K562 (cell line): ENCODE data around the gene RBMS1. TPM values are rescaled to one million over a fixed set of nuclear protein-coding genes. Genes with fewer than 3 reads are reported as not detected.

Experiments used
- ATAC-seq: fragments of 200-7000 bp; cut with Tn5 transposase; 3 replicates; pipeline ENCODE4 v1.9.1; 2020; ENCODE audit warnings: moderate library complexity
- BruUV-seq: library from RNA; stranded (reverse); fragments of 400-500 nt; replicated peaks from 2 replicates; lab custom pipeline; 2021; lab: Mats Ljungman, UMichigan
- CTCF ChIA-PET: fragments of 300-600 bp; formaldehyde crosslinking; extraction: SDS; loops from one replicate; lab custom pipeline; 2021; ENCODE audit warnings: low intra/inter-chr PET ratio; lab: Yijun Ruan, JAX
- POLR2A ChIA-PET: fragments of 300-600, 350-650 bp; sonication (Branson Sonifier 250); formaldehyde crosslinking; extraction: SDS; loops from one replicate; lab custom pipeline; 2021; ENCODE audit warnings: antibody characterized with exemption, inconsistent platforms; lab: Yijun Ruan, JAX
- DNase-seq, 4 experiments: peaks; one replicate each; pipeline versions ENCODE4 v3.0.0 to v3.0.0-alpha.2; 2011 to 2018; ENCODE audit warnings: low spot score in 3 of 4, mixed read lengths in 3 of 4; ENCODE audit errors: extremely low read depth in 1 of 4
- FAIRE-seq: peaks from 2 replicates; lab custom pipeline; 2011; peaks lifted over from hg19 to GRCh38; lab: Jason Lieb, UNC
- H2AFZ ChIP-seq: 2 replicates; pipeline ENCODE4 v1.6.0; 2011; ENCODE audit warnings: low read depth, low read length, control low read depth, inconsistent platforms
- H3K27ac ChIP-seq: fragments of 200-600 bp; 3 replicates; pipeline ENCODE4 v1.8.0; 2011; ENCODE audit warnings: low read depth, mild to moderate bottlenecking, control low read depth, inconsistent platforms, low read length, moderate library complexity, mixed read lengths; ENCODE audit errors: extremely low read depth
- H3K27me3 ChIP-seq, 2 experiments: fragments of 300-600 bp in 1 of 2; 2 replicates in 1 of 2; 3 replicates in 1 of 2; pipeline versions ENCODE4 v1.6.0 to v1.8.0; 2011; ENCODE audit warnings: inconsistent platforms in 2 of 2, low read length in 2 of 2, mild to moderate bottlenecking in 1 of 2, mixed read lengths in 1 of 2, moderate library complexity in 1 of 2; ENCODE audit not compliant: control insufficient read depth in 2 of 2, insufficient read depth in 2 of 2
- H3K36me3 ChIP-seq: fragments of 300-600 bp; 3 replicates; pipeline ENCODE4 v1.8.0; 2011; ENCODE audit warnings: mild to moderate bottlenecking, low read length, inconsistent platforms; ENCODE audit not compliant: control insufficient read depth, insufficient read depth
- H3K4me1 ChIP-seq, 2 experiments: fragments of 200-600 bp in 1 of 2; replicated peaks in 1 of 2; 2 replicates in 1 of 2; 3 replicates in 1 of 2; pipeline versions ENCODE4 v1.5.1 to v1.8.0; 2011; ENCODE audit warnings: inconsistent platforms in 2 of 2, low read length in 2 of 2, mild to moderate bottlenecking in 1 of 2, mixed read lengths in 1 of 2, moderate library complexity in 1 of 2; ENCODE audit not compliant: control insufficient read depth in 2 of 2, insufficient read depth in 2 of 2
- H3K4me2 ChIP-seq: 2 replicates; pipeline ENCODE4 v1.6.1; 2011; ENCODE audit warnings: low read length, control low read depth, inconsistent platforms, mixed read lengths; ENCODE audit not compliant: insufficient read depth
- H3K4me3 ChIP-seq: fragments of 200-600 bp; sonication (generic), shearing (Covaris generic); 2 replicates; pipeline ENCODE4 v1.5.1; 2016; ENCODE audit warnings: control low read depth, inconsistent platforms
- H3K79me2 ChIP-seq: fragments of 200-600 bp; 3 replicates; pipeline ENCODE4 v1.8.0; 2011; ENCODE audit warnings: low read length, inconsistent platforms; ENCODE audit not compliant: control insufficient read depth, insufficient read depth
- H3K9ac ChIP-seq, 2 experiments: 2 replicates each; pipeline versions ENCODE4 v1.6.0 to v1.6.1; 2011; ENCODE audit warnings: low read depth in 2 of 2, low read length in 2 of 2, control low read depth in 1 of 2, inconsistent platforms in 1 of 2, mild to moderate bottlenecking in 1 of 2, mixed read lengths in 1 of 2; ENCODE audit not compliant: insufficient read depth in 1 of 2
- H3K9me1 ChIP-seq: one replicate; pipeline ENCODE4 v1.6.0; 2011; ENCODE audit warnings: inconsistent platforms, mild to moderate bottlenecking, low read length, moderate library complexity; ENCODE audit not compliant: control insufficient read depth, insufficient read depth
- H3K9me3 ChIP-seq: replicated peaks from 2 replicates; pipeline ENCODE4 v1.5.1; 2011; ENCODE audit warnings: low read depth, low read length, inconsistent platforms; ENCODE audit not compliant: control insufficient read depth, insufficient read depth
- H4K20me1 ChIP-seq: replicated peaks from 2 replicates; pipeline ENCODE4 v1.6.1; 2011; ENCODE audit warnings: low read length, inconsistent platforms, mixed read lengths; ENCODE audit not compliant: control insufficient read depth, insufficient read depth
- CGGBP1 ChIP-seq: fragments of 250-450 bp; sonication (Bioruptor Pico); IDR thresholded peaks from 2 replicates; pipeline ENCODE4 v1.9.0; 2021; ENCODE audit warnings: mild to moderate bottlenecking
- KAT7 ChIP-seq: sonication (generic); formaldehyde crosslinking; IDR thresholded peaks from 2 replicates; pipeline ENCODE4 v1.8.0; 2022; ENCODE audit warnings: missing genetic modification reagents, mild to moderate bottlenecking, borderline replicate concordance
- MCM5 ChIP-seq: fragments of 450-650 bp; IDR thresholded peaks from 2 replicates; pipeline ENCODE4 v1.6.1; 2016; ENCODE audit warnings: low read depth
- NFE2 ChIP-seq: IDR thresholded peaks from 2 replicates; pipeline ENCODE4 v1.6.1; 2014; ENCODE audit warnings: antibody characterized with exemption, low read depth
- PYGO2 ChIP-seq: fragments of 450-650 bp; IDR thresholded peaks from 2 replicates; pipeline ENCODE4 v1.6.1; 2016; ENCODE audit warnings: mild to moderate bottlenecking, missing genetic modification characterization, moderate library complexity, missing compliant biosample characterization
- RFX5 ChIP-seq: IDR thresholded peaks from 2 replicates; pipeline ENCODE4 v1.6.1; 2011; ENCODE audit warnings: low read depth, mild to moderate bottlenecking, improper control_type of control experiment, low read length
- SLC30A9 ChIP-seq: fragments of 250-450 bp; sonication (Bioruptor Pico); IDR thresholded peaks from 2 replicates; pipeline ENCODE4 v1.8.0; 2022; ENCODE audit warnings: mild to moderate bottlenecking, moderate library complexity
- TRIM25 ChIP-seq: fragments of 450-650 bp; IDR thresholded peaks from 2 replicates; pipeline ENCODE4 v1.7.0; 2016; ENCODE audit warnings: borderline replicate concordance
- ZNF408 ChIP-seq: fragments of 250-450 bp; sonication (Bioruptor Pico); IDR thresholded peaks from 2 replicates; pipeline ENCODE4 v1.4.0; 2020; ENCODE audit warnings: low read depth, mild to moderate bottlenecking, moderate library complexity
- ZNF431 ChIP-seq: sonication (generic); formaldehyde crosslinking; IDR thresholded peaks from 2 replicates; pipeline ENCODE4 v1.8.0; 2022; ENCODE audit warnings: mild to moderate bottlenecking, missing genetic modification reagents
- ZNF785 ChIP-seq: fragments of 250-450 bp; sonication (Bioruptor Pico); IDR thresholded peaks from 2 replicates; pipeline ENCODE4 v1.4.0; 2020; ENCODE audit warnings: mild to moderate bottlenecking
- WGBS: fragments of 100-300 bp; shearing (Covaris generic); methylation state at CpG from one replicate; pipeline ENCODE4 v1.1.6; 2016; ENCODE audit warnings: low coverage, mixed read lengths; ENCODE audit not compliant: insufficient coverage; ENCODE audit errors: missing lambda C conversion rate; 5-methylcytosine and 5-hydroxymethylcytosine counted together
- in situ Hi-C: fragments of 300-500 bp; cut with MboI; formaldehyde crosslinking; loops from 4 replicates; pipeline ENCODE4 v1.15.0; 2018; ENCODE audit warnings: inconsistent platforms, mixed read lengths
- intact Hi-C: fragments of 100-400 bp; cut with micrococcal nuclease; formaldehyde crosslinking; loops from 2 replicates; pipeline ENCODE4 v1.14.2; 2022
- polyA plus RNA-seq, 8 experiments: library from polyadenylated mRNA; depleted of rRNA in 4 of 8; stranded (reverse) in 5 of 8; unstranded in 3 of 8; fragments of >200 nt; fragmentation: Nextera tagmentation in 2 of 8; fragmentation: Illumina TruSeq in 1 of 8; extraction: Ambion mirVana in 2 of 8; extraction: Trizol in 1 of 8; gene quantifications; 2 replicates each; pipeline versions ENCODE4 v1.2.1 to v1.2.3, GENCODE V29; 2011 to 2014; ENCODE audit warnings: inconsistent platforms in 1 of 8, missing spikeins in 1 of 8
- total RNA-seq, 7 experiments: library from RNA; depleted of rRNA in 6 of 7; stranded (reverse); fragments of >200 nt in 6 of 7; fragmentation: Illumina TruSeq in 2 of 7; extraction: Trizol in 2 of 7; gene quantifications; 2 replicates each; pipeline versions ENCODE4 v1.2.1 to v1.2.3, GENCODE V29; 2011 to 2021; ENCODE audit warnings: low replicate concordance in 1 of 7
- TF ChIP-seq, protein P1 (sequence below): IDR thresholded peaks from 2 replicates; pipeline ENCODE4 v1.6.1; 2012; ENCODE audit warnings: low read depth, low read length, improper control_type of control experiment, borderline replicate concordance
- TF ChIP-seq, protein P2 (sequence below): fragments of 250-450 bp; sonication (Bioruptor Pico); IDR thresholded peaks from 2 replicates; pipeline ENCODE4 v1.5.1; 2021; ENCODE audit warnings: mild to moderate bottlenecking

RBMS1 gene
- total and polyA plus RNA-seq, 9 of the 15 experiments (the other 6 are each of a cell fraction or from before 2014, with no cell fraction given), result 0.04 to 0.31 (median 0.09) TPM; not detected in 6

- in situ Hi-C loops, result no loop called here
- Histone ChIP-seq H3K9me1 (no peaks in the 10 kb centered on the region), H3K27me3 (no peaks in the 10 kb centered on the region; a peak in 1 of 5 replicates), H3K4me2 (no peak overlapping the region), H3K27ac (no peak overlapping the region), H3K9ac (no peak overlapping the region), H3K4me1 (no peaks in the 10 kb centered on the region), H4K20me1 (no peaks in the 10 kb centered on the region; the same call in 1 of the 2 replicates), H3K79me2 (no peaks in the 10 kb centered on the region), H2AFZ (no peak overlapping the region), H3K36me3 (no peaks in the 10 kb centered on the region), H3K4me3 (no peak overlapping the region), H3K9me3 (no peaks in the 10 kb centered on the region)
- WGBS, result 0% methylated on average over 7 of the region's 7 CpGs
- ChIA-PET POLR2A (no interaction called here), CTCF (no interaction called here)
- ATAC-seq (no peak), FAIRE-seq (no peak), DNase-seq (no peak)
- no TSS peak for BruUV-seq
- intact Hi-C loops, result no loop called here
- TF ChIP-seq SLC30A9 (CRISPR knock-in tag), result no peak
- TF ChIP-seq ZNF408 (CRISPR knock-in tag), result no peak
- TF ChIP-seq ZNF431 (CRISPR knock-in tag), result no peak
- TF ChIP-seq, protein P1, sequence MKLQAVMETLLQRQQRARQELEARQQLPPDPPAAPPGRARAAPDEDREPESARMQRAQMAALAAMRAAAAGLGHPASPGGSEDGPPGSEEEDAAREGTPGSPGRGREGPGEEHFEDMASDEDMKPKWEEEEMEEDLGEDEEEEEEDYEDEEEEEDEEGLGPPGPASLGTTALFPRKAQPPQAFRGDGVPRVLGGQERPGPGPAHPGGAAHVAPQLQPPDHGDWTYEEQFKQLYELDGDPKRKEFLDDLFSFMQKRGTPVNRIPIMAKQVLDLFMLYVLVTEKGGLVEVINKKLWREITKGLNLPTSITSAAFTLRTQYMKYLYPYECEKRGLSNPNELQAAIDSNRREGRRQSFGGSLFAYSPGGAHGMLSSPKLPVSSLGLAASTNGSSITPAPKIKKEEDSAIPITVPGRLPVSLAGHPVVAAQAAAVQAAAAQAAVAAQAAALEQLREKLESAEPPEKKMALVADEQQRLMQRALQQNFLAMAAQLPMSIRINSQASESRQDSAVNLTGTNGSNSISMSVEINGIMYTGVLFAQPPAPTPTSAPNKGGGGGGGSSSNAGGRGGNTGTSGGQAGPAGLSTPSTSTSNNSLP, result no peak
- TF ChIP-seq, protein P2, sequence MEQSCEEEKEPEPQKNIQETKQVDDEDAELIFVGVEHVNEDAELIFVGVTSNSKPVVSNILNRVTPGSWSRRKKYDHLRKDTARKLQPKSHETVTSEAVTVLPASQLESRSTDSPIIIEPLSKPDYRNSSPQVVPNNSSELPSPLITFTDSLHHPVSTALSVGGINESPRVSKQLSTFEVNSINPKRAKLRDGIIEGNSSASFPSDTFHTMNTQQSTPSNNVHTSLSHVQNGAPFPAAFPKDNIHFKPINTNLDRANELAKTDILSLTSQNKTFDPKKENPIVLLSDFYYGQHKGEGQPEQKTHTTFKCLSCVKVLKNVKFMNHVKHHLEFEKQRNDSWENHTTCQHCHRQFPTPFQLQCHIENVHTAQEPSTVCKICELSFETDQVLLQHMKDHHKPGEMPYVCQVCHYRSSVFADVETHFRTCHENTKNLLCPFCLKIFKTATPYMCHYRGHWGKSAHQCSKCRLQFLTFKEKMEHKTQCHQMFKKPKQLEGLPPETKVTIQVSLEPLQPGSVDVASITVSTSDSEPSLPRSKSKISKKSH (CRISPR knock-in tag), result no peak
- TF ChIP-seq TRIM25, result no peak
- TF ChIP-seq PYGO2 (tag), result no peak
- no peak for TF ChIP-seq MCM5
- no peak for TF ChIP-seq CGGBP1 (CRISPR knock-in tag)
- no peak for TF ChIP-seq KAT7
- no peak for TF ChIP-seq NFE2
- TF ChIP-seq ZNF785 (CRISPR knock-in tag), result no peak
- TF ChIP-seq RFX5, result no peak
Measured at GRCh38 chr2:160474891-160475787, 18.5 kb downstream of the RBMS1 start.
